ENCODE results near the gene PCK2.

- no peak for TF ChIP-seq CTCF (IDR thresholded peaks at IDR 0.05; ENCODE audit: control extremely low read depth in 1 of 3, insufficient read depth in 1 of 3, low read depth in 1 of 3, low read length in 3 of 3)
- no peak for TF ChIP-seq SP2 (IDR thresholded peaks at IDR 0.05; ENCODE audit: low read length)
- TF ChIP-seq POLR2A (IDR thresholded peaks at IDR 0.05; ENCODE audit: control extremely low read depth in 1 of 2, low read depth in 2 of 2, low read length in 2 of 2) = peak in 1 of 2 experiments; percentile 50; a peak in 1 of 3 replicates
- TF ChIP-seq ATF3 (IDR thresholded peaks at IDR 0.05; ENCODE audit: insufficient read depth, low read depth, low read length) = no peak
- no peak for TF ChIP-seq CEBPB (IDR thresholded peaks at IDR 0.05; ENCODE audit: low read depth, low read length)
Measured at GRCh38 chr14:24080888-24081738, 13.0 kb upstream of the PCK2 start.

All from H1 (cell line).